Spinal cord (tissue), 10 donors: ENCODE results near the gene MAP3K4. TPM values are rescaled to one million over a fixed set of nuclear protein-coding genes. Genes with fewer than 3 reads are reported as not detected.

Experiments used
- DNase-seq, 6 donors: peaks; one replicate each; pipeline versions ENCODE4 v3.0.0 to v3.0.0-alpha.2; 2013 to 2015; ENCODE audit warnings: low spot score in 6 of 6, low read depth in 4 of 6
- H3K27ac ChIP-seq: one replicate; pipeline ENCODE4 v1.5.1; 2013; ENCODE audit warnings: low read depth, low read length, control low read depth
- H3K27me3 ChIP-seq: one replicate; pipeline ENCODE4 v1.6.1; 2013; ENCODE audit warnings: low read length; ENCODE audit not compliant: control insufficient read depth, insufficient read depth
- H3K36me3 ChIP-seq: one replicate; pipeline ENCODE4 v1.6.1; 2013; ENCODE audit warnings: low read length; ENCODE audit not compliant: control insufficient read depth, insufficient read depth
- H3K4me1 ChIP-seq: one replicate; pipeline ENCODE4 v1.6.1; 2013; ENCODE audit warnings: low read length; ENCODE audit not compliant: control insufficient read depth, insufficient read depth
- H3K4me3 ChIP-seq: one replicate; pipeline ENCODE4 v1.5.1; 2013; ENCODE audit warnings: low read depth, low read length, control low read depth
- H3K9me3 ChIP-seq: one replicate; pipeline ENCODE4 v1.6.1; 2013; ENCODE audit warnings: low read length; ENCODE audit not compliant: control insufficient read depth, insufficient read depth
- WGBS: methylation state at CpG from one replicate; pipeline ENCODE4 v1.1.5; 2013; ENCODE audit warnings: missing lambda C conversion rate; ENCODE audit not compliant: insufficient coverage; 5-methylcytosine and 5-hydroxymethylcytosine counted together
- polyA plus RNA-seq, 2 donors: library from polyadenylated mRNA; unstranded; fragments of 120-200 nt; gene quantifications; one replicate each; pipeline ENCODE4 v1.2.1, GENCODE V29; 2013; ENCODE audit not compliant: insufficient read length in 2 of 2
- total RNA-seq, 2 donors: library from RNA; depleted of rRNA in 1 of 2; stranded (reverse); fragments of 120-200 nt in 1 of 2; fragments of >200 nt in 1 of 2; gene quantifications; one replicate each; pipeline versions ENCODE4 v1.2.3 to v1.2.4, GENCODE V29; 2013 to 2014
- donor health status: healthy.

MAP3K4 gene
- total and polyA plus RNA-seq, 4 donors, result 32.0 to 48.1 (median 41.6) TPM

- 25% methylated on average over 3 of the region's 8 CpGs for WGBS
- no peak overlapping the region for H3K4me3 ChIP-seq
- no peak overlapping the region for H3K27ac ChIP-seq
- H3K36me3 ChIP-seq, result no peaks in the 10 kb centered on the region
- DNase-seq, result peak in 3 of 6 donors; percentile 5 to 69 (median 44)
- H3K27me3 ChIP-seq, result no peaks in the 10 kb centered on the region
- H3K4me1 ChIP-seq, result peaks cover 3% of the 10 kb centered on the region
- H3K9me3 ChIP-seq, result no peaks in the 10 kb centered on the region
Measured at GRCh38 chr6:161011492-161012480, 20.2 kb downstream of the MAP3K4 start.

- no peaks in the 10 kb centered on the region for H3K27me3 ChIP-seq
- WGBS, result 88% methylated on average over 2 of the region's 4 CpGs
- H3K4me3 ChIP-seq, result no peak overlapping the region
- H3K9me3 ChIP-seq, result no peaks in the 10 kb centered on the region
- H3K36me3 ChIP-seq, result no peaks in the 10 kb centered on the region
- H3K27ac ChIP-seq, result no peak overlapping the region
- peaks cover 3% of the 10 kb centered on the region for H3K4me1 ChIP-seq
- DNase-seq, result no peak
Measured at GRCh38 chr6:161013695-161014094, 22.1 kb downstream of the MAP3K4 start.

GRCh38 chr6:161017766-161018564 lies 26.4 kb downstream of the MAP3K4 start:
- no peaks in the 10 kb centered on the region for H3K9me3 ChIP-seq
- 95% methylated on average over 4 of the region's 5 CpGs for WGBS
- no peaks in the 10 kb centered on the region for H3K27me3 ChIP-seq
- DNase-seq, result no peak
- no peak overlapping the region for H3K4me3 ChIP-seq
- no peaks in the 10 kb centered on the region for H3K4me1 ChIP-seq
- no peak overlapping the region for H3K27ac ChIP-seq
- no peaks in the 10 kb centered on the region for H3K36me3 ChIP-seq

DNA sequence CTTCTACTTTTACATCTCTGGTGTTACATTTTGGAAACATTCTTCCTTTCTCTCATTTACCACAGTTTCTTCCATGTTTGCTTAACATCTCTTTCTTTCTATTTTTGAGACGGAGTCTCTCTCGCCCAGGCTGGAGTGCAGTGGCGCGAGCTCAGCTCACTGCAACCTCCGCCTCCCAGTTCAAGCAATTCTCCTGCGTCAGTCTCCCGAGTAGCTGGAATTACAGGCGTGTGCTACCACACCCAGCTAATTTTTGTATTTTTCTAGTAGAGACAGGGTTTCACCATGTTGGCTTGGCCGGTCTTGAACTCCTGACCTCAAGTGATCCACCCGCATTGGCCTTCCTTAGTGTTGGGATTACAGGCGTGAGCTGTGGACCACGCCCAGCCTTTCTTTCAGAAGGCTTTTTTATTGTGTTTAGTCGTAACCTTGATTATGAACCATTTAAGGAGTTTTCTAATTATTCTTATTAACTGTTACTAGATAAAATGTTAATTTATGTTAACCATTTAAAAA lies 27.8 kb downstream of the MAP3K4 start:
- Histone ChIP-seq H3K4me1 (no peaks in the 10 kb centered on the region), H3K27ac (no peak overlapping the region), H3K36me3 (no peaks in the 10 kb centered on the region), H3K4me3 (no peak overlapping the region), H3K27me3 (no peaks in the 10 kb centered on the region), H3K9me3 (no peaks in the 10 kb centered on the region)
- 100% methylated on average over 2 of the region's 13 CpGs for WGBS
- peak in 1 of 6 donors; percentile 13 for DNase-seq

DNA sequence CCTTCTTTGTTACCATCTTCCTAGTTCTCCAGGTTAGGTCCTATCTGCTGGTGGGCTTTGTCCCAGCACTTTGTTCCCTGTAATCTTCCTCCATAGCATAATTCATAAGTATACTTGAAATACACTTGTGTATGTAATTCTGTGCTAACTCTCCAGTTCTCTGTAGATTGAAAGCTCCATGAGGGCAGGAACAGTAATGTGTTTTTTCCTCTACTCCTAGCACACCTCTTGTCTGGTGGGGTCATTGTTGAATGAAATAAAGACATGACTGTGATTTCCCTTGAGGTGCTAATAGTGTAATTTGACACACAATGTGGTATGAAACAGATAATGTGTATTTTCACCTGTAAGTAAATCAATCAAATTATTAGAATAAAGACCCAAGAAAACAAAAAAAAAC lies 30.0 kb downstream of the MAP3K4 start:
- H3K4me3 ChIP-seq, result no peak overlapping the region
- no peaks in the 10 kb centered on the region for H3K9me3 ChIP-seq
- no peaks in the 10 kb centered on the region for H3K27me3 ChIP-seq
- no peaks in the 10 kb centered on the region for H3K4me1 ChIP-seq
- no peaks in the 10 kb centered on the region for H3K36me3 ChIP-seq
- H3K27ac ChIP-seq, result no peak overlapping the region
- DNase-seq, result no peak

- Histone ChIP-seq H3K27ac (no peak overlapping the region), H3K4me3 (no peak overlapping the region), H3K9me3 (no peaks in the 10 kb centered on the region), H3K27me3 (no peaks in the 10 kb centered on the region), H3K36me3 (no peaks in the 10 kb centered on the region), H3K4me1 (no peaks in the 10 kb centered on the region)
- no peak for DNase-seq
- 60% methylated on average over 1 of the region's 8 CpGs for WGBS
Measured at GRCh38 chr6:161021998-161022743, 30.6 kb downstream of the MAP3K4 start.

GRCh38 chr6:161023316-161023715 lies 31.7 kb downstream of the MAP3K4 start:
- Histone ChIP-seq H3K9me3 (no peaks in the 10 kb centered on the region), H3K27ac (no peak overlapping the region), H3K4me3 (no peak overlapping the region), H3K4me1 (no peaks in the 10 kb centered on the region), H3K27me3 (no peaks in the 10 kb centered on the region), H3K36me3 (no peaks in the 10 kb centered on the region)
- DNase-seq, result no peak
- 57% methylated on average over 1 of the region's 2 CpGs for WGBS

- 100% methylated on average over 6 of the region's 8 CpGs for WGBS
- Histone ChIP-seq H3K36me3 (no peaks in the 10 kb centered on the region), H3K9me3 (no peaks in the 10 kb centered on the region), H3K27me3 (no peaks in the 10 kb centered on the region), H3K4me3 (no peak overlapping the region), H3K27ac (no peak overlapping the region), H3K4me1 (no peaks in the 10 kb centered on the region)
- DNase-seq, result no peak
Measured at GRCh38 chr6:161024364-161024920, 32.9 kb downstream of the MAP3K4 start.

DNA sequence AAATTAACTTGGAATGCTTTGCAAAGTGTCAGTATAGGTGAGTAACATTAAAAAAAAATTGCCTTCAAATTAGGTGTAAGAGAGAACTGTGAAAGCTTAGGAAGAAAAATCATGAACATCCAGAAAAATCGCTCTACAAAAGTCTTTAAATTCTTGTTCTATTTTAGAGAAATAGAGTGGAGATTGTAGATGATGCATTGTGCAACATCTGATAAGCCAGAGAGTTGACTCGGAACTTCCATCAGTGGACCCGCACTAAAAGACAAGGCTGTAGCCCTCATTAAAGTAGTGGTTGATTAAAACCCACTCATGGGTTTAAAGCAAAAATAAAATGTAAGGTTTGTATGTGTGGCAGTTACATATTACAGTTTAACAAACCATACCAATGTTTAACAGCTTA lies 35.8 kb downstream of the MAP3K4 start:
- Histone ChIP-seq H3K4me3 (no peak overlapping the region), H3K4me1 (no peaks in the 10 kb centered on the region), H3K27me3 (no peaks in the 10 kb centered on the region), H3K27ac (no peak overlapping the region), H3K36me3 (no peaks in the 10 kb centered on the region), H3K9me3 (no peaks in the 10 kb centered on the region)
- DNase-seq, result no peak
- no CpG with 5 or more reads among the region's 3 CpGs for WGBS
